K562 (cell line): ENCODE measurements around the gene FKBP8. TPM values are rescaled to one million over a fixed set of nuclear protein-coding genes. Genes with fewer than 3 reads are reported as not detected.

Source experiments
- AFF4 ChIP-seq: sonication (generic); formaldehyde crosslinking; IDR thresholded peaks from 2 replicates; pipeline ENCODE4 v1.8.0; 2023; ENCODE audit warnings: mild to moderate bottlenecking, missing genetic modification reagents
- ARID1B ChIP-seq: fragments of 450-650 bp; IDR thresholded peaks from 2 replicates; pipeline ENCODE4 v1.6.1; 2016; ENCODE audit warnings: antibody characterized with exemption, mild to moderate bottlenecking, inconsistent platforms
- C11orf30 ChIP-seq: fragments of 450-650 bp; IDR thresholded peaks from 2 replicates; pipeline ENCODE4 v1.6.1; 2016; ENCODE audit warnings: low read depth, mild to moderate bottlenecking
- FOXP1 ChIP-seq: sonication (generic); formaldehyde crosslinking; IDR thresholded peaks from 2 replicates; pipeline ENCODE4 v1.8.0; 2022; ENCODE audit warnings: mild to moderate bottlenecking, missing genetic modification reagents
- MBD1 ChIP-seq: fragments of 250-450 bp; sonication (Bioruptor Pico); IDR thresholded peaks from 2 replicates; pipeline ENCODE4 v1.8.0; 2022; ENCODE audit warnings: inconsistent platforms
- MNT ChIP-seq, 2 experiments: fragments of 450-650 bp; conservative IDR thresholded peaks; 2 replicates each; pipeline ENCODE4 v1.6.1; 2017; ENCODE audit warnings: mild to moderate bottlenecking in 2 of 2, moderate library complexity in 2 of 2
- RBM34 ChIP-seq: fragments of 200-400 bp; formaldehyde crosslinking; IDR thresholded peaks from 2 replicates; pipeline ENCODE4 v1.6.1; 2018; ENCODE audit warnings: low read length, borderline replicate concordance; ENCODE audit not compliant: insufficient read depth
- RBM39 ChIP-seq: fragments of 200-400 bp; formaldehyde crosslinking; optimal IDR thresholded peaks from 2 replicates; pipeline ENCODE3; 2018; ENCODE audit warnings: low read depth, low read length
- TRIM24 ChIP-seq, 2 experiments: fragments of 450-650 bp; IDR thresholded peaks; 2 replicates each; pipeline ENCODE4 v1.6.1; 2016
- ZNF583 ChIP-seq: fragments of 250-450 bp; sonication (Bioruptor Pico); IDR thresholded peaks from 2 replicates; pipeline ENCODE4 v1.4.0; 2020
- polyA plus RNA-seq, 8 experiments: library from polyadenylated mRNA; depleted of rRNA in 4 of 8; stranded (reverse) in 5 of 8; unstranded in 3 of 8; fragments of >200 nt; fragmentation: Nextera tagmentation in 2 of 8; fragmentation: Illumina TruSeq in 1 of 8; extraction: Ambion mirVana in 2 of 8; extraction: Trizol in 1 of 8; gene quantifications; 2 replicates each; pipeline versions ENCODE4 v1.2.1 to v1.2.3, GENCODE V29; 2011 to 2014; ENCODE audit warnings: inconsistent platforms in 1 of 8, missing spikeins in 1 of 8
- total RNA-seq, 7 experiments: library from RNA; depleted of rRNA in 6 of 7; stranded (reverse); fragments of >200 nt in 6 of 7; fragmentation: Illumina TruSeq in 2 of 7; extraction: Trizol in 2 of 7; gene quantifications; 2 replicates each; pipeline versions ENCODE4 v1.2.1 to v1.2.3, GENCODE V29; 2011 to 2021; ENCODE audit warnings: low replicate concordance in 1 of 7

The FKBP8 gene
- total and polyA plus RNA-seq, 9 of the 15 experiments (the other 6 are each of a cell fraction or from before 2014, with no cell fraction given): 0.46 to 236 (median 104) TPM

- TF ChIP-seq AFF4: peak; percentile 95
- no peak for TF ChIP-seq RBM39
- peak; percentile 70; the same call in 1 of the 2 replicates for TF ChIP-seq FOXP1 (CRISPR knock-in tag)
- peak; percentile 77 for TF ChIP-seq C11orf30
- peak; percentile 10 to 39; a peak in 2 of 4 replicates for TF ChIP-seq MNT (conservative IDR thresholded peaks at IDR 0.05)
- TF ChIP-seq TRIM24 (IDR thresholded peaks at IDR 0.05): peak; percentile 9 to 68; a peak in 2 of 4 replicates
- TF ChIP-seq RBM34: no peak; the same call in 1 of the 2 replicates
- TF ChIP-seq ZNF583 (CRISPR knock-in tag): no peak
- TF ChIP-seq MBD1: no peak
- TF ChIP-seq ARID1B: no peak
Observed at GRCh38 chr19:18588611-18589379, 45.4 kb upstream of the FKBP8 start, which contains the start of gene REX1BD (continued).
